ENCODE measurements around the gene HPD. TPM values are rescaled to one million over a fixed set of nuclear protein-coding genes. Genes with fewer than 3 reads are reported as not detected.
"Not testable (repeated sequence)": the region's sequence is repeated elsewhere in the genome, so short reads cannot be mapped to it uniquely, and the experiment has no call there.

HPD gene
- total RNA-seq, 1 experiment from 2014 or later = not detected

GRCh38 chr12:121866331-121866730 lies 7.7 kb upstream of the HPD start:
- POLR2A ChIA-PET (ENCODE audit: low non-redundant PET) = no interaction called here
- TF ChIP-seq CTCF (conservative IDR thresholded peaks at IDR 0.05; ENCODE audit: low read depth, low read length) (no peak), EZH2 (IDR thresholded peaks at IDR 0.05; ENCODE audit: borderline replicate concordance, low read depth, low read length, poor library complexity, severe bottlenecking) (no peak)

GRCh38 chr12:121861636-121862254 lies 3.1 kb upstream of the HPD start:
- ChIA-PET POLR2A (ENCODE audit: low non-redundant PET) (no interaction called here), CTCF (no interaction called here)
- Histone ChIP-seq H3K9me3 (ENCODE audit: low read depth, low read length, poor library complexity, severe bottlenecking) (no peaks in the 10 kb centered on the region), H3K4me1 (ENCODE audit: insufficient read depth, low read length, poor library complexity, severe bottlenecking) (no peaks in the 10 kb centered on the region), H3K27me3 (replicated peaks; ENCODE audit: insufficient read depth, low read depth, low read length, poor library complexity) (no peaks in the 10 kb centered on the region), H3K36me3 (ENCODE audit: insufficient read depth, low read length, poor library complexity, severe bottlenecking) (no peaks in the 10 kb centered on the region), H3K4me3 (ENCODE audit: low read depth, low read length, poor library complexity, severe bottlenecking) (no peak overlapping the region), H3K27ac (ENCODE audit: low read depth, low read length, poor library complexity, severe bottlenecking) (no peak overlapping the region)
- TF ChIP-seq CTCF (conservative IDR thresholded peaks at IDR 0.05; ENCODE audit: low read depth, low read length) (no peak), EZH2 (IDR thresholded peaks at IDR 0.05; ENCODE audit: borderline replicate concordance, low read depth, low read length, poor library complexity, severe bottlenecking) (no peak)
- BruUV-seq (replicated peaks) = no TSS peak
- intact Hi-C loops (cut with micrococcal nuclease; ENCODE audit: unreplicated experiment) = no loop called here
- DNase-seq (ENCODE audit: low spot score) = no peak

More at GRCh38 chr12:121866331-121866730, 7.7 kb upstream of the HPD start:
- Histone ChIP-seq H3K27ac (ENCODE audit: low read depth, low read length, poor library complexity, severe bottlenecking) (no peak overlapping the region), H3K4me1 (ENCODE audit: insufficient read depth, low read length, poor library complexity, severe bottlenecking) (no peaks in the 10 kb centered on the region), H3K27me3 (replicated peaks; ENCODE audit: insufficient read depth, low read depth, low read length, poor library complexity) (no peaks in the 10 kb centered on the region), H3K4me3 (ENCODE audit: low read depth, low read length, poor library complexity, severe bottlenecking) (no peak overlapping the region), H3K9me3 (ENCODE audit: low read depth, low read length, poor library complexity, severe bottlenecking) (no peaks in the 10 kb centered on the region), H3K36me3 (ENCODE audit: insufficient read depth, low read length, poor library complexity, severe bottlenecking) (no peaks in the 10 kb centered on the region)
- DNase-seq (ENCODE audit: low spot score) = no peak
- BruUV-seq (replicated peaks) = no TSS peak
- CTCF ChIA-PET = no interaction called here
- intact Hi-C loops (cut with micrococcal nuclease; ENCODE audit: unreplicated experiment) = no loop called here

GRCh38 chr12:121860699-121861098 lies 2.0 kb upstream of the HPD start:
- H3K27me3 ChIP-seq (replicated peaks; ENCODE audit: insufficient read depth, low read depth, low read length, poor library complexity); H3K36me3 ChIP-seq (ENCODE audit: insufficient read depth, low read length, poor library complexity, severe bottlenecking); intact Hi-C loops (cut with micrococcal nuclease; ENCODE audit: unreplicated experiment); POLR2A ChIA-PET (ENCODE audit: low non-redundant PET); BruUV-seq (replicated peaks); H3K4me3 ChIP-seq (ENCODE audit: low read depth, low read length, poor library complexity, severe bottlenecking); H3K27ac ChIP-seq (ENCODE audit: low read depth, low read length, poor library complexity, severe bottlenecking); DNase-seq (ENCODE audit: low spot score); H3K4me1 ChIP-seq (ENCODE audit: insufficient read depth, low read length, poor library complexity, severe bottlenecking); H3K9me3 ChIP-seq (ENCODE audit: low read depth, low read length, poor library complexity, severe bottlenecking): not testable (repeated sequence)
- CTCF ChIA-PET = interaction anchor here (0.5 kb wide), 1 partner anchor 56 kb away, joined by 7 read pairs; no protein-coding TSS in a partner anchor

GRCh38 chr12:121860257-121860656 lies 1.6 kb upstream of the HPD start:
- TF ChIP-seq EZH2 (IDR thresholded peaks at IDR 0.05; ENCODE audit: borderline replicate concordance, low read depth, low read length, poor library complexity, severe bottlenecking) (no peak), CTCF (conservative IDR thresholded peaks at IDR 0.05; ENCODE audit: low read depth, low read length) (no peak)
- ChIA-PET CTCF (no interaction called here), POLR2A (ENCODE audit: low non-redundant PET) (no interaction called here)
- DNase-seq (ENCODE audit: low spot score) = no peak
- Histone ChIP-seq H3K4me1 (ENCODE audit: insufficient read depth, low read length, poor library complexity, severe bottlenecking) (no peaks in the 10 kb centered on the region), H3K36me3 (ENCODE audit: insufficient read depth, low read length, poor library complexity, severe bottlenecking) (no peaks in the 10 kb centered on the region), H3K27ac (ENCODE audit: low read depth, low read length, poor library complexity, severe bottlenecking) (no peak overlapping the region), H3K9me3 (ENCODE audit: low read depth, low read length, poor library complexity, severe bottlenecking) (no peaks in the 10 kb centered on the region), H3K4me3 (ENCODE audit: low read depth, low read length, poor library complexity, severe bottlenecking) (no peak overlapping the region), H3K27me3 (replicated peaks; ENCODE audit: insufficient read depth, low read depth, low read length, poor library complexity) (no peaks in the 10 kb centered on the region)
- intact Hi-C loops (cut with micrococcal nuclease; ENCODE audit: unreplicated experiment) = no loop called here
- BruUV-seq (replicated peaks) = no TSS peak
